GM21619 (cell line): Measurements from ENCODE around the gene USP17L27.
"Not testable (repeated sequence)": the region's sequence is repeated elsewhere in the genome, so short reads cannot be mapped to it uniquely, and the experiment has no call there.

ENCODE experiments used
- ATAC-seq: cut with Tn5 transposase; IDR thresholded peaks from one replicate; pipeline ENCODE4 v1.9.1; 2021; ENCODE audit not compliant: unreplicated experiment

The USP17L27 gene

GRCh38 chr4:9343848-9344247 is at the start of gene USP17L27:
Gene USP17L27 (plus strand): TSS chr4:9344148. CDS start chr4:9344148, 0 bp downstream.
- not testable (repeated sequence) for ATAC-seq

- ATAC-seq: not testable (repeated sequence)
These were observed 19.8 kb upstream of the USP17L27 start for GRCh38 chr4:9324191-9324590.

- ATAC-seq: not testable (repeated sequence)
These were observed 19.1 kb upstream of the USP17L27 start, which contains the start of gene USP17L24 for GRCh38 chr4:9324865-9325264. Gene USP17L24 (plus strand): TSS chr4:9325165. CDS start chr4:9325165, 0 bp downstream.

- ATAC-seq: not testable (repeated sequence)
These were observed 14.3 kb upstream of the USP17L27 start, which contains the start of gene USP17L25 for GRCh38 chr4:9329611-9330010. Gene USP17L25 (plus strand): TSS chr4:9329911. CDS start chr4:9329911, 0 bp downstream.

- not testable (repeated sequence) for ATAC-seq
These were observed 9.6 kb upstream of the USP17L27 start, which contains the start of gene USP17L26 for GRCh38 chr4:9334358-9334757. Gene USP17L26 (plus strand): TSS chr4:9334658. CDS start chr4:9334658, 0 bp downstream.

GRCh38 chr4:9339103-9339502 is 4.8 kb upstream of the USP17L27 start, which contains the start of gene USP17L5:
Gene USP17L5 (plus strand): TSS chr4:9339403. CDS start chr4:9339403, 0 bp downstream.
- not testable (repeated sequence) for ATAC-seq

GRCh38 chr4:9348593-9348992 is 4.6 kb downstream of the USP17L27 start, which contains the start of gene USP17L28:
Gene USP17L28 (plus strand): TSS chr4:9348893. CDS start chr4:9348893, 0 bp downstream.
- ATAC-seq: not testable (repeated sequence)

- ATAC-seq: not testable (repeated sequence)
These were observed 6.9 kb downstream of the USP17L27 start for GRCh38 chr4:9350866-9351265.

GRCh38 chr4:9353338-9353737 is 9.4 kb downstream of the USP17L27 start, which contains the start of gene USP17L29:
Gene USP17L29 (plus strand): TSS chr4:9353638. CDS start chr4:9353638, 0 bp downstream.
- ATAC-seq: not testable (repeated sequence)

GRCh38 chr4:9362829-9363228 is 18.9 kb downstream of the USP17L27 start, which contains the start of gene USP17L30:
Gene USP17L30 (plus strand): TSS chr4:9363129. CDS start chr4:9363129, 0 bp downstream.
- not testable (repeated sequence) for ATAC-seq

- not testable (repeated sequence) for ATAC-seq
These were observed 35.9 kb downstream of the USP17L27 start for GRCh38 chr4:9379881-9380280.

- ATAC-seq: not testable (repeated sequence)
These were observed 37.1 kb downstream of the USP17L27 start for GRCh38 chr4:9381012-9381534.

GRCh38 chr4:9384126-9384525 is 40.2 kb downstream of the USP17L27 start:
- no peak for ATAC-seq

GRCh38 chr4:9389001-9389400 is 45.1 kb downstream of the USP17L27 start:
- not testable (repeated sequence) for ATAC-seq
